Thymus (tissue), 11 donors: ENCODE data around the gene PDGFA. TPM values are rescaled to one million over a fixed set of nuclear protein-coding genes. Genes with fewer than 3 reads are reported as not detected.

Experiments used
- DNase-seq, 9 donors: peaks; one replicate each; pipeline ENCODE4 v3.0.0-alpha.2; 2013; ENCODE audit warnings: low spot score in 9 of 9, low read depth in 6 of 9, missing footprints in 1 of 9
- H3K27ac ChIP-seq, 2 donors: one replicate each; pipeline ENCODE4 v1.5.1; 2013; ENCODE audit warnings: control low read depth in 1 of 2, low read depth in 1 of 2, low read length in 1 of 2, mild to moderate bottlenecking in 1 of 2, moderate library complexity in 1 of 2
- H3K27me3 ChIP-seq, 2 donors: one replicate each; pipeline ENCODE4 v1.5.1; 2013; ENCODE audit warnings: low read length in 1 of 2; ENCODE audit not compliant: control insufficient read depth in 2 of 2, insufficient read depth in 1 of 2
- H3K36me3 ChIP-seq, 2 donors: one replicate each; pipeline ENCODE4 v1.5.1; 2013; ENCODE audit warnings: low read length in 1 of 2, mild to moderate bottlenecking in 1 of 2, moderate library complexity in 1 of 2; ENCODE audit not compliant: control insufficient read depth in 2 of 2, insufficient read depth in 2 of 2
- H3K4me1 ChIP-seq, 2 donors: one replicate each; pipeline ENCODE4 v1.5.1; 2013; ENCODE audit warnings: low read length in 2 of 2; ENCODE audit not compliant: control insufficient read depth in 2 of 2, insufficient read depth in 2 of 2
- H3K4me3 ChIP-seq, 2 donors: one replicate each; pipeline ENCODE4 v1.5.1; 2013; ENCODE audit warnings: low read length in 2 of 2, control low read depth in 1 of 2, mild to moderate bottlenecking in 1 of 2
- H3K9me3 ChIP-seq, 2 donors: one replicate each; pipeline ENCODE4 v1.5.1; 2013; ENCODE audit warnings: low read length in 1 of 2, mild to moderate bottlenecking in 1 of 2; ENCODE audit not compliant: control insufficient read depth in 2 of 2, insufficient read depth in 1 of 2
- WGBS: extraction: QIAGEN DNeasy Blood & Tissue Kit; methylation state at CpG from one replicate; pipeline ENCODE4 v1.1.7; 2013; 5-methylcytosine and 5-hydroxymethylcytosine counted together
- polyA plus RNA-seq: library from polyadenylated mRNA; stranded (reverse); fragments of 200-250 nt; gene quantifications from one replicate; pipeline ENCODE4 v1.2.3, GENCODE V29; 2013
- total RNA-seq: library from RNA; stranded (reverse); fragments of 120-200 nt; gene quantifications from one replicate; pipeline ENCODE4 v1.2.4, GENCODE V29; 2013
- donor health status: healthy.

Gene PDGFA
- total and polyA plus RNA-seq, 2 donors, result 8.1 to 15.1 TPM

- Histone ChIP-seq H3K27ac (no peak overlapping the region), H3K9me3 (no peaks in the 10 kb centered on the region), H3K4me1 (peaks cover 0 to 6% of the 10 kb centered on the region in 2 donors), H3K36me3 (no peaks in the 10 kb centered on the region), H3K27me3 (peaks cover 0 to 2% of the 10 kb centered on the region in 2 donors), H3K4me3 (no peak overlapping the region)
- no peak for DNase-seq
- WGBS, result 93% methylated on average over 49 of the region's 49 CpGs
Observed at GRCh38 chr7:462173-463103, 57.2 kb downstream of the PDGFA start.

GRCh38 chr7:461453-462172 lies 58.0 kb downstream of the PDGFA start:
- Histone ChIP-seq H3K4me3 (no peak overlapping the region), H3K27me3 (peaks cover 0 to 2% of the 10 kb centered on the region in 2 donors), H3K9me3 (no peaks in the 10 kb centered on the region), H3K4me1 (peaks cover 0 to 6% of the 10 kb centered on the region in 2 donors), H3K36me3 (no peaks in the 10 kb centered on the region), H3K27ac (no peak overlapping the region)
- 91% methylated on average over 29 of the region's 29 CpGs for WGBS
- DNase-seq, result no peak

- 81% methylated on average over 2 of the region's 2 CpGs for WGBS
- Histone ChIP-seq H3K9me3 (no peaks in the 10 kb centered on the region), H3K27ac (no peak overlapping the region), H3K27me3 (peaks cover 0 to 2% of the 10 kb centered on the region in 2 donors), H3K36me3 (no peaks in the 10 kb centered on the region), H3K4me1 (peaks cover 0 to 6% of the 10 kb centered on the region in 2 donors), H3K4me3 (no peak overlapping the region)
- no peak for DNase-seq
Observed at GRCh38 chr7:461117-461452, 58.6 kb downstream of the PDGFA start.

GRCh38 chr7:460374-461116 lies 59.1 kb downstream of the PDGFA start:
- no peaks in the 10 kb centered on the region for H3K9me3 ChIP-seq
- peaks cover 0 to 6% of the 10 kb centered on the region in 2 donors for H3K4me1 ChIP-seq
- DNase-seq, result no peak
- H3K36me3 ChIP-seq, result no peaks in the 10 kb centered on the region
- no peak overlapping the region for H3K27ac ChIP-seq
- peaks cover 0 to 2% of the 10 kb centered on the region in 2 donors for H3K27me3 ChIP-seq
- 84% methylated on average over 26 of the region's 26 CpGs for WGBS
- no peak overlapping the region for H3K4me3 ChIP-seq

- H3K36me3 ChIP-seq, result no peaks in the 10 kb centered on the region
- H3K4me3 ChIP-seq, result no peak overlapping the region
- peaks cover 0 to 8% of the 10 kb centered on the region in 2 donors for H3K4me1 ChIP-seq
- no peaks in the 10 kb centered on the region for H3K9me3 ChIP-seq
- peaks cover 0 to 2% of the 10 kb centered on the region in 2 donors for H3K27me3 ChIP-seq
- WGBS, result 93% methylated on average over 6 of the region's 6 CpGs
- DNase-seq, result no peak
- no peak overlapping the region for H3K27ac ChIP-seq
Observed at GRCh38 chr7:459584-460373, 59.9 kb downstream of the PDGFA start.

- 96% methylated on average over 9 of the region's 9 CpGs for WGBS
- DNase-seq, result no peak
- peaks cover 0 to 6% of the 10 kb centered on the region in 2 donors for H3K4me1 ChIP-seq
- no peak overlapping the region for H3K4me3 ChIP-seq
- H3K36me3 ChIP-seq, result no peaks in the 10 kb centered on the region
- no peaks in the 10 kb centered on the region for H3K9me3 ChIP-seq
- peaks cover 0 to 9% of the 10 kb centered on the region in 2 donors for H3K27me3 ChIP-seq
- H3K27ac ChIP-seq, result no peak overlapping the region
Observed at GRCh38 chr7:458511-459245, 61.0 kb downstream of the PDGFA start.

GRCh38 chr7:457814-458510 lies 61.7 kb downstream of the PDGFA start:
- DNase-seq, result no peak
- peaks cover 0 to 8% of the 10 kb centered on the region in 2 donors for H3K4me1 ChIP-seq
- WGBS, result 95% methylated on average over 30 of the region's 30 CpGs
- H3K27me3 ChIP-seq, result peaks cover 0 to 16% of the 10 kb centered on the region in 2 donors
- H3K27ac ChIP-seq, result no peak overlapping the region
- no peaks in the 10 kb centered on the region for H3K36me3 ChIP-seq
- no peak overlapping the region for H3K4me3 ChIP-seq
- no peaks in the 10 kb centered on the region for H3K9me3 ChIP-seq
